Dermis blood vessel endothelial cell (primary cell): ENCODE data around the gene MDH1. TPM values are rescaled to one million over a fixed set of nuclear protein-coding genes. Genes with fewer than 3 reads are reported as not detected.

ENCODE experiments used
- DNase-seq: peaks from one replicate; pipeline ENCODE4 v3.0.0; 2010
- total RNA-seq: library from RNA; depleted of rRNA; stranded (reverse); fragments of >200 nt; gene quantifications from 2 replicates; pipeline ENCODE4 v1.2.3, GENCODE V29; 2014

The MDH1 gene
- total RNA-seq, 1 donor from 2014 or later: 118 TPM

GRCh38 chr2:63639344-63639743, 50.6 kb downstream of the MDH1 start:
- no peak for DNase-seq

- DNase-seq: no peak
Observed at GRCh38 chr2:63642946-63643345, 54.2 kb downstream of the MDH1 start.

- no peak for DNase-seq
Observed at GRCh38 chr2:63643486-63643885, 54.7 kb downstream of the MDH1 start.

- no peak for DNase-seq
Observed at GRCh38 chr2:63648632-63649031, 59.9 kb downstream of the MDH1 start.

- DNase-seq: no peak
Observed at GRCh38 chr2:63649829-63650228, 61.1 kb downstream of the MDH1 start.

GRCh38 chr2:63650756-63651155, 62.0 kb downstream of the MDH1 start:
- DNase-seq: no peak

- no peak for DNase-seq
Observed at GRCh38 chr2:63651356-63651755, 62.6 kb downstream of the MDH1 start.

GRCh38 chr2:63651861-63652651, 63.3 kb downstream of the MDH1 start:
- DNase-seq: no peak

- DNase-seq: no peak
Observed at GRCh38 chr2:63652652-63652985, 63.9 kb downstream of the MDH1 start.

- no peak for DNase-seq
Observed at GRCh38 chr2:63654959-63655358, 66.2 kb downstream of the MDH1 start.

Other genes with a start within 250 kb of the MDH1 start
- 5.9 and 6.8 TPM in 2 replicates for gene WDPCP, start 486 bp upstream of the MDH1 start, total RNA-seq